HG03442 (cell line): ENCODE data around the gene RXRB.
"Not testable (repeated sequence)": the region's sequence is repeated elsewhere in the genome, so short reads cannot be mapped to it uniquely, and the experiment has no call there.

Experiments
- ATAC-seq: cut with Tn5 transposase; IDR thresholded peaks from one replicate; pipeline ENCODE4 v1.9.1; 2021; ENCODE audit warnings: mild to moderate bottlenecking, moderate library complexity; ENCODE audit not compliant: unreplicated experiment

Gene RXRB

DNA sequence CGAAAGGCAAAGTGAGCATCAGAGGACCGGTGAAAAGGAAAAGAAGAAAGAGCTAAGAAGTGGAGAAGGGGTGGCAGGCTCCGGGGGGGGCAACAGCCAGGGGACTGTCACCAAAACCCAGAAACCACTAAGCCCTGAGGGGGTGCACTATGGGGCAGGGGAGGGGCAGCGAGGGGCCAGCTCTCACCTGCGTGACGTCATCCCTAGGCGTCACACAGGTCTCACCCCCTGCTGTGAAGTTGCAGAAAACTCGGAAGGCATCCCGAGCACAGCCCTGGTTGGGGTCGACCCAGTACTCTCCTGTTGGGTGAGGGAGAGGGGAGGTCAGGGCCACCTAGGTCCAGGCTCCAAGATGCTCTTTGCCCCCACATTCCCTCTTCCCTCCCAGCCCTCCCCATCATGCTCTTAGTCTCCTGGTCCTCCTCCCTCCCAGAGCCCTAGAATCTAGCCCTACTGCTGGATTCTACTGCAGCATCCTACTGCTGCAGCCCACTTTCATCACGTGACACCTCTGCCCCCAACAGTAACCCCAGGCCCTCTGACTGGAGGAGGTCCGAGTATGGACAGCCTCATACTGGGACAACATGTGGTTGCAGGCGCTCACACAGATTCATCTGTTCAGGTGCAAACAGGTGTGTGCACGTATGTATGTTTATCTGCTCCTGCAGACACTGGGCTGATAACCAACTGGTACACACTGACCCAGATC, 35.6 kb downstream of the RXRB start:
- ATAC-seq: no peak

GRCh38 chr6:33164176-33164575, 36.3 kb downstream of the RXRB start:
- ATAC-seq: no peak

DNA sequence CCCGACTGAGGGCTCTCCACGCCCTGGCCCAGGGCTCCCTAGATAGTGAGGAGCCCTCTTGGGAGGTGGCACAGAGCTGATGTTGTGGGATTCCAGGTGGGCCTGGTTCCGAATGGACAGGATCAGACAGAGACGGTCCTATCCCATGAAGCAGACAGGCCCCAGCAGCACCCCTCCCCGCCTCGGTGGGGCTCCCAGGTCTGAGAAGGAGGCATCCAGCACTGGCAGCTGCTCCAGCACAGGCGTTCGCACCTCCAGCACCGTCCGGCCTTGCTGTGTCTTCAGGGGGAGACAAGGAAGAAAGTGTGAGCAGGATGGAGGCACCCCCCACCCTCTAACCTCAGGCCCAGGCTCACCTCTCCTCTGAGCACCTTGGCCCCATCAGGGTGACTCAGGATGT, 36.9 kb downstream of the RXRB start:
- no peak for ATAC-seq

DNA sequence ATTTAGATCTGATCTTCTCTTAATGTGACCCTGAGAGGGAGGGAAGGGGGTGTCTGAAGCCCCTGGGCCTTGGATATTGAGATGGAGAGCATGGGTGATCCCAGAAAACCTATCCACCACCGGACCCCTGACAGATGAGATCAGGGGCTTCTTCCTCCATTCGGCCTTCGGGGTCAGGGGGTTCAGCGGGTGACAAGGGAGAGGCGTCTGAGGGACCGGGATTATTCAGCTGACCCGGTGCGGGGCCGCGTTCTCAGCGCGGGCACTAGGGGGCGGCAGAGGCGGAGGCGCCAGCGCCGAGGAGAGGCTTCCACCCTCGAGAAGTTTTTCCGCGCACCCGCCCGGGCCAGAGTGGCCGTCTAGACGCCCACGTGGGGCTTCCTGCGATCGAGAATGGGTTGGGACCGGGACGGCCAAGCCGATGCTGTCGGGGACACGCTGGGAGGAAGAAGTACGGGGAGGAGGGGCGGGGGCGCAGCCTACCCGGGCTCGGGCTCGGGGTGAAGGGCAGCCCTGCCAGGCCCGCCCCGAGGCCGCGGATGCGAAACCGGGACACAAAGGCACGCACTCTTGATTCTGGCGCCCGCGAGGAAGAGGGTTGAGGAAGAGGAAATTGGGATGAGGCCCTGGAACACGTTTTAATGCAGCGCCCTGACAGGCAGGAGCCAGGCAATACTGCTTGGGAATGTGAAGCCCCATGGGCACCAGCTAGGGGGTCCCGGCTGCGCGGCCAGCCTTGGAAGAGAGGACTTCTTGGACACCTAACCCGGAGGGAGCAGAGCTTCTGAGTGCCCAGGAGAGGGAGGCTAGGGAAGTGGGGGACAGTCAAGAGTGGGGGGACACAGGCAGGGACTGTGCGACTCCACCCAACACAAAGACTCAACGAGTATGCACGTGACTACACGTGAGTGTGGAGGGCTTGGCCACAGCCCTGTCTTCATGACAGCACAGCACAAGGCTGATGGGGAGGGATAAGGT, 38.8 kb downstream of the RXRB start:
- no peak for ATAC-seq

DNA sequence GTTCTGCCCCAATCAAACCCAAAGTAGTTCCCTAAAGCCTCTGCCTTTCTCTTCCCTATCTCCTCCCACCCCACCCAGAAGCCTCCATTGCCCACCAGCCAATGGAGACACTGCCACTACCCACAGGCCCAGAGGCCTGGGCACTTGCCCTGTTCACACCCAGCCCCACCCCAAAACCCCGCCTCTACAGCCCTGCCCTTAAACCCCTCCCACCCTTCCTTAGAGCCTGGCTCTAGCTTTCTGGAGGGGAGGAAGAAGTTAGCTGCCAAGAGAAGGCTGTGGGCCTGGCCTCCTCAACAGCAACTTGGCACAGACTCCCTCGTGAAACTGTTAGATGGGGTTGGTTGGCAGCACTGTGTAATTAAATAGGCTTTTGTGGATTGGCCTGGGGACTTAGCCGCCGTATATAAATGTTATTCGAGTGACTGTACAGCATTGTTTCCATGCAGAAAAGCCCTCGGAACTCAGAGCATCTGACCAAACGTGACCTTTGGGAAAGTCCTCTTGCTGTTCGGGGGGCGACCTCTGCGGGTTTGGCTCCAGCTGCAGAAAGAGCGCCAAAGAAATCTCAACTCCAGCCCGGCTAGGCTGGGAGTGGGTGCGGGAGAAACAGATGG, 39.6 kb downstream of the RXRB start:
- no peak for ATAC-seq

- ATAC-seq: no peak
Observed at GRCh38 chr6:33160096-33160495, 40.4 kb downstream of the RXRB start.

- no peak for ATAC-seq
Observed at GRCh38 chr6:33156964-33157363, 43.5 kb downstream of the RXRB start.

DNA sequence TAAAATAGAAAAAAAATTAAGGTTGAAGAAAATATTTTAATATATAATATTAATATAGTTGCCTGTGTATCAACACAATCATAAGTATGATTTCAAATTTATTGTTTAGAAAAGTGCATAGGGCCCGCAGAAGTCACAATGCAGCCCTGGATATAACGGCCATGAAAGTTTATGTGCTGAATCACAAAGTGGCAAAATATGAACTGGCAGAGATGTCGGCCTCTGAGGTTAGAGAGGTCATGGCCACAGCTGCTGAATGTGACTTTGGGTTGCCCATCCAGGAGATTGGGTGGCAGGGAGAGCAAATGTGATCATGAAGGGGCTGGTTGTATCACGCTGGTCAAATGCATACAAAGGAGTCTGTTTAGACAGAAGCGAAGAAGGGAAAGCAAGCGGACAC, 43.9 kb downstream of the RXRB start:
- no peak for ATAC-seq

- ATAC-seq: no peak
Observed at GRCh38 chr6:33154349-33154748, 46.1 kb downstream of the RXRB start.

GRCh38 chr6:33151050-33151449, 49.4 kb downstream of the RXRB start:
- no peak for ATAC-seq

DNA sequence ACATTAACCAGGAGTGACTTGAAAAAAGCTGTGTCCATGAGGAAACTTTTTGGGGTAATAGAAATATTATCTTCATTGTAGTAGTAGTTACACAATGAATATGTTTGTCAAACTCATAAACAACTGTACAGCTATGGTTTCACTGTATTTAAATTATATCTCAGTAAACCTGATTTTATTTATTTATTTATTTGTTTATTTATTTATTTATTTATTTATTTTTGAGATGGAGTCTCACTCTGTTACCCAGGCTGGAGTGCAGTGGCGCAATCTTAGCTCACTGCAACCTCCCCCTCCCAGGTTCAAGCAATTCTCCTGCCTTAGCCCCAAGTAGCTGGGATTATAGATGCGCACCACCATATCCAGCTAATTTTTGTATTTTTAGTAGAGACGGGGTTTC, 49.9 kb downstream of the RXRB start:
- ATAC-seq: not testable (repeated sequence)

DNA sequence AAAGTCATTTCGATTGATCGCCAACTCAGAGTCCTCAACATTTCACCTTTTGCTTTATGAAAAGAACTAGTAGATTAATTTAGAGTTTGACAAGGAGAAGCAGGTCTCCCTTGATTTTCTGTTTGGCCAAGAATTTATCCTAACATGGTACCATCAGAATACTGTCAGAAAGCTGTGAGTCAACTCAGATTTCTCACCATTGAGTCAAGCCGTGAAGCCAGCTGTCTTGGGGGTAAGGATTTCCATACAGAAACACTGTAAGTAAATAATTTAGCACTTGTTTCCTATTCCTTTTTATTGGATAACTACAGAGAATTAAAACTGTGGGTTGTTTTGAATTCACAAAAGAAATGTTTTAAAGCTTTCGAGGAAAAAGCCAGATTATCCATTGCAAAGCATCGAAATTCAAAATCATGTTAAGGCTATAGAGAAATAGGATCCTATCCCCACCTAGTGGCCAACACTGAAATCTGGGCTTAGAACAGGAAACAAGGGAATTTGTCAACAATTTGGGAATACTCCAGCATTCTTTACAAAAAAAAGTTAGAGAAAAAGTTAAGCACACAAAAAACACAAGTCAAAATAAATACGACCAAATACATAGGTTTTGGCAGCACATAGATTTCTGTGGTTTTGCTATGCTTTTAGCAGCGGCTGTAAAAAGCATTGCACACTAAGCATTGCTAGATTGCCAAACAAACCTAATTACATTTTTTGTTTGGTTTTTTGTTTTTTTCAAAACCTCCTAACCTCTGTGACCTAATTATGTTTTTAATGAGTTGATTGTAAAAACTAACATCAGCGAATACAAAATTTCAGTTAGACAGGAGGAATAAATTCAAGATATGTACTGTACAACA, 52.4 kb downstream of the RXRB start:
- no peak for ATAC-seq

GRCh38 chr6:33144373-33144772, 56.1 kb downstream of the RXRB start:
- ATAC-seq: no peak
